Measurements from ENCODE around the gene VIT. TPM values are rescaled to one million over a fixed set of nuclear protein-coding genes. Genes with fewer than 3 reads are reported as not detected.

VIT gene
- total RNA-seq, 6 experiments from 2014 or later: not detected

DNA sequence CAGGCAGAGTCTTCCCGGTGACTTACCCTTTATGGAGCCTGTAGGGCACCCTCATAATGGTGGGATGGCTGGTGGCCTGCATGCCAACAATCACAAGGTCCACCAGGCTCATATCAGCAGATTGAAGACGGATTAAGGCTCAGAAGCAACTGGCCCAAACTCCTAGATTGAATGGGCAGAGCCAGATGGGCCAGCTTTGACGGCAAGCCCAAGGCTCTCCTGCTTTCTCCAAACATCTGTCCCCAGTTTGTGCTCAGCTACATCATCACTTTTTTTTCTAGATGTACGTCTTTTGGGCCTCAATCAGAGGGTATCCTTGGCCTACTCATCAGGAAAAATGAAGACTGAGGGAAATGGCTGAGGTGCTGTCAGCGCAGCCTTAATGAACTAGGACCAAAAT, 114.6 kb downstream of the VIT start:
- Histone ChIP-seq H3K36me3 (no peaks in the 10 kb centered on the region), H3K27ac (no peak overlapping the region), H3K27me3 (no peaks in the 10 kb centered on the region), H3K9me3 (no peaks in the 10 kb centered on the region), H3K4me3 (no peak overlapping the region), H3K4me1 (no peaks in the 10 kb centered on the region)
- TF ChIP-seq, protein P1, sequence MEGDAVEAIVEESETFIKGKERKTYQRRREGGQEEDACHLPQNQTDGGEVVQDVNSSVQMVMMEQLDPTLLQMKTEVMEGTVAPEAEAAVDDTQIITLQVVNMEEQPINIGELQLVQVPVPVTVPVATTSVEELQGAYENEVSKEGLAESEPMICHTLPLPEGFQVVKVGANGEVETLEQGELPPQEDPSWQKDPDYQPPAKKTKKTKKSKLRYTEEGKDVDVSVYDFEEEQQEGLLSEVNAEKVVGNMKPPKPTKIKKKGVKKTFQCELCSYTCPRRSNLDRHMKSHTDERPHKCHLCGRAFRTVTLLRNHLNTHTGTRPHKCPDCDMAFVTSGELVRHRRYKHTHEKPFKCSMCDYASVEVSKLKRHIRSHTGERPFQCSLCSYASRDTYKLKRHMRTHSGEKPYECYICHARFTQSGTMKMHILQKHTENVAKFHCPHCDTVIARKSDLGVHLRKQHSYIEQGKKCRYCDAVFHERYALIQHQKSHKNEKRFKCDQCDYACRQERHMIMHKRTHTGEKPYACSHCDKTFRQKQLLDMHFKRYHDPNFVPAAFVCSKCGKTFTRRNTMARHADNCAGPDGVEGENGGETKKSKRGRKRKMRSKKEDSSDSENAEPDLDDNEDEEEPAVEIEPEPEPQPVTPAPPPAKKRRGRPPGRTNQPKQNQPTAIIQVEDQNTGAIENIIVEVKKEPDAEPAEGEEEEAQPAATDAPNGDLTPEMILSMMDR (IDR thresholded peaks at IDR 0.05): no peak
- TF ChIP-seq POLR2A (IDR thresholded peaks at IDR 0.05): no peak
- WGBS (ENCODE audit: insufficient coverage, low coverage, low lambda C conversion rate, missing lambda C conversion rate): 85% methylated on average over 3 of the region's 5 CpGs
- intact Hi-C loops (cut with DNase I): no loop called here
- DNase-seq (no peak), ATAC-seq (no peak)

- intact Hi-C loops (cut with DNase I): no loop called here
- H3K27me3 ChIP-seq: no peaks in the 10 kb centered on the region
- ATAC-seq: peak; percentile 45 to 75 (median 66)
- H3K9me3 ChIP-seq: no peaks in the 10 kb centered on the region
- TF ChIP-seq POLR2A (IDR thresholded peaks at IDR 0.05): no peak
- TF ChIP-seq, protein P1 (IDR thresholded peaks at IDR 0.05): peak in 2 of 4 donors; percentile 18 to 39
- H3K4me1 ChIP-seq: no peaks in the 10 kb centered on the region
- H3K36me3 ChIP-seq: no peaks in the 10 kb centered on the region
- no peak overlapping the region for H3K4me3 ChIP-seq
- WGBS (ENCODE audit: insufficient coverage, low coverage, low lambda C conversion rate, missing lambda C conversion rate): 20% methylated on average over 1 of the region's 6 CpGs
- H3K27ac ChIP-seq: no peak overlapping the region
- DNase-seq: peak in 1 of 3 donors; percentile 20
Observed at GRCh38 chr2:36812196-36812595, 115.7 kb downstream of the VIT start.

- no peak overlapping the region for H3K27ac ChIP-seq
- WGBS (ENCODE audit: insufficient coverage, low coverage, low lambda C conversion rate, missing lambda C conversion rate): no CpG with 5 or more reads among the region's 2 CpGs
- DNase-seq (no peak), ATAC-seq (no peak)
- peaks cover 0 to 24% (median 5%) of the 10 kb centered on the region in 4 donors for H3K4me1 ChIP-seq
- TF ChIP-seq POLR2A (IDR thresholded peaks at IDR 0.05): no peak
- TF ChIP-seq, protein P1 (IDR thresholded peaks at IDR 0.05): no peak
- no peaks in the 10 kb centered on the region for H3K36me3 ChIP-seq
- H3K4me3 ChIP-seq: no peak overlapping the region
- intact Hi-C loops (cut with DNase I): no loop called here
- H3K27me3 ChIP-seq: no peaks in the 10 kb centered on the region
- H3K9me3 ChIP-seq: no peaks in the 10 kb centered on the region
Observed at GRCh38 chr2:36818542-36818941, 122.0 kb downstream of the VIT start.

GRCh38 chr2:36819095-36819711, 122.7 kb downstream of the VIT start:
- Histone ChIP-seq H3K36me3 (no peaks in the 10 kb centered on the region), H3K9me3 (no peaks in the 10 kb centered on the region), H3K27ac (no peak overlapping the region), H3K27me3 (no peaks in the 10 kb centered on the region), H3K4me3 (no peak overlapping the region), H3K4me1 (peaks cover 0 to 24% (median 5%) of the 10 kb centered on the region in 4 donors)
- ATAC-seq: peak in 1 of 4 donors; percentile 61
- WGBS (ENCODE audit: insufficient coverage, low coverage, low lambda C conversion rate, missing lambda C conversion rate): 74% methylated on average over 4 of the region's 4 CpGs
- DNase-seq: no peak
- intact Hi-C loops (cut with DNase I): no loop called here
- TF ChIP-seq, protein P1 (IDR thresholded peaks at IDR 0.05): no peak
- TF ChIP-seq POLR2A (IDR thresholded peaks at IDR 0.05): no peak
